HG03558 (cell line): ENCODE measurements around the gene HYOU1.
"Not testable (repeated sequence)": the region's sequence is repeated elsewhere in the genome, so short reads cannot be mapped to it uniquely, and the experiment has no call there.

Experiments
- ATAC-seq: cut with Tn5 transposase; IDR thresholded peaks from one replicate; pipeline ENCODE4 v1.9.1; 2021; ENCODE audit warnings: moderate number of reproducible peaks; ENCODE audit not compliant: unreplicated experiment; ENCODE audit errors: extremely low read depth

The HYOU1 gene

GRCh38 chr11:119087123-119087522 is 30.1 kb upstream of the HYOU1 start:
- ATAC-seq: no peak

DNA sequence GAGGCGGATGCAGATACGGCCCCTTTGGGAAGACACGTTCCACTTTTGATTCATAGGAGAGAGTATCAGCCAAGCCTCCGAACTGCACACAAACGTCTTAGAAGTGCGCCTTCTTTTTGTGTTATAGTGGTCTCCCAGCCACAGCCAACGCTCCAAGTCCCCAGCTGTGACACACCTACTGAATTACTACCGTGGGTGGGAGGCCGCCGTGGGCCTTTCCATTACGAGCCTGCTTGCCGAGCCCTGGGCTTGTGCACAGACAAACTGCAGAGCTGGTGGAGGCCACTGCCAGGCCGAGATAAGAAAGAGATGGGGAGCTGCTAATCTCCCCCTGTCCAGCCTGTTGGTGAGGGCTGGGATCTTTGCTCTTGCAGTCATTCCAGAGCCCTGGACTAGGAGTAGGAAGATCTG is 28.4 kb upstream of the HYOU1 start:
- ATAC-seq: no peak

DNA sequence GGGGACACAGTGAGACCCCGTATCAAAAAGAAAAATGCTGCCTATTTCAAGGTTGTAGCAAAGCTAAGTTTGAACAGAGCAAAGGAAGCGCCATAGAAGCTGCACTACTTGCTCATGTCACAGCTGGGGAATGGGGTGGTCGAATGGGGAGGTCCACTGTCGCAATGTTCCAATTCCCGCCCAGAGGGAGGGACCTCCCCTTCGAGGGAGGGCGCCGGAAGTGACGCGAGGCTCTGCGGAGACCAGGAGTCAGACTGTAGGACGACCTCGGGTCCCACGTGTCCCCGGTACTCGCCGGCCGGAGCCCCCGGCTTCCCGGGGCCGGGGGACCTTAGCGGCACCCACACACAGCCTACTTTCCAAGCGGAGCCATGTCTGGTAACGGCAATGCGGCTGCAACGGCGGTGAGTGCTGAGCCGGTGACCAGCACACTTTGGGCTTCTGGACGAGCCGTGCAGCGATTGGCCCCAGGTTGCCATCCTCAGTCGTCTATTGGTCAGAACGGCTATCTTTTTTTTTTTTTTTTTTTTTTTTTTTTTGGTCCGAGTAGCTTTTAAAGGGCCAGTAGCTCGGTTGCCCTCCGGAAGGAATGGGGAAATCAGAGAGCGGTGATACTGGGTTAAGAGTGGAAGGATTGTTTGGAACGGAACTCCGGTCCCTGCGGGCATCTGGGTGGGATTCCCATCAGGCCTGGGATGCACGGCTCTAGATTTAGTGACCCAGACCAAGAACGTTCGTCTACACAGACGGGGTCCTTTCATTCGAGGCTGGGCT is 27.8 kb upstream of the HYOU1 start, which contains the start of gene HMBS:
HMBS (plus strand) TSS at position 219 of the 774 bp plus-strand sequence; CDS start at position 372, 153 bp downstream.
- ATAC-seq: peak; percentile 58

DNA sequence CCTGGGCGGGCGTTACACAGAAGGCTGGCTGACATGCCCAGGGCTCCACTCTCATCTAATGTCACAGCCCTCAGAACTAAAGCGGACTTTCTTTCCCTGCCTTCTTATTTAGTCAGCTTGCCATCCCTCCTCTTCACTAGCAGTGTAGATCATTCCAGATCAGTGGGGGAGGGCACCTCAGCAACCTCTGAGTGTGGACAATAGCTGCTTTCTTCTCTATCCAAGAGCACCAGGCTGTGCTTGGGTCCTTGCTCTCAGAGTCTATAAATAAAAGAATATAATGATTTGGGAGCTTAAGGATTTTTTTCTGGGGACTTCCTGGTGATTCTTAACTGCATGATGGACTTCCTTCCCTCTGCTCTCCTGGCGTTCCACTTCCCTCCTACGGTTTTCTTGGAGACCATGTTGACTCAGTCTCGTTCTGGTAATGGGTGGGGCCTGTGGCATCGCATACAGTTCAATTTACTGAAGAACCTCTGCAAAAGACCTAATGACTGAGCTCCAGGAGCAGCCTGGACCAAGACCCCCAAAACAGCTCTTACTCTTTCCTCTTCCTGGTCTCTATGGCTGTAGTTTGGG is 24.8 kb upstream of the HYOU1 start:
- ATAC-seq: no peak

DNA sequence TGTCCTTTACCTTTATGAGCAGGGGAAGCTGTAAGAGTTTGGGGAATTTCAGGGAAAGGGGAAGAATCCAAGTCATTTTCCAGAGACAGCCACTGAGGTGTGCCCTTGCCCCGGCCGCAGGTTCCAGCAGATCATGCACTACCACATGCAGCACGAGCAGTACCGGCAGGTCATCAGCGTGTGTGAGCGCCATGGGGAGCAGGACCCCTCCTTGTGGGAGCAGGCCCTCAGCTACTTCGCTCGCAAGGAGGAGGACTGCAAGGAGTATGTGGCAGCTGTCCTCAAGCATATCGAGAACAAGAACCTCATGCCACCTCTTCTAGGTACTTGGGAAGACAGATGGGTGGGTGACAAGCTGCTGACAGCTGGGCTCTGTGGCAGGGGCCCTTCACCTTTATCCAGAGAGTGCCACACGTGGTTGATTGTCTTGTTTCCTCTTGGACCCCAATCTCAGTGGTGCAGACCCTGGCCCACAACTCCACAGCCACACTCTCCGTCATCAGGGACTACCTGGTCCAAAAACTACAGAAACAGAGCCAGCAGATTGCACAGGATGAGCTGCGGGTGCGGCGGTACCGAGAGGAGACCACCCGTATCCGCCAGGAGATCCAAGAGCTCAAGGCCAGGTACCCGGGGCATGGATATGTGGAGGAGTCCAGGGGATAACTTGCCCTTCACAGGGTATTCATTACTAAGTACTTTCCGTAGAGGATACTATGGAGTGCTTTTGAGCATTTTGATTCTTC is 21.8 kb upstream of the HYOU1 start:
- ATAC-seq: no peak

DNA sequence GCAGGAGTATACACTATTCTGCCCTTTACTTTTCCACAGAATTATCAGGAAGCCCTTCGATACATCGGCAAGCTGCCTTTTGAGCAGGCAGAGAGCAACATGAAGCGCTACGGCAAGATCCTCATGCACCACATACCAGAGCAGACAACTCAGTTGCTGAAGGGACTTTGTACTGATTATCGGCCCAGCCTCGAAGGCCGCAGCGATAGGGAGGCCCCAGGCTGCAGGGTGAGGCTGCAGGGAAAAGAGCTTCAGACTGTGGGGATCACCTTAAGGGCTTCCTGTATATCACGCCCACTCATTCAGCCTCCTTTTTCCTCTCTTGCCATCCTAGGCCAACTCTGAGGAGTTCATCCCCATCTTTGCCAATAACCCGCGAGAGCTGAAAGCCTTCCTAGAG is 20.8 kb upstream of the HYOU1 start:
- ATAC-seq: no peak

DNA sequence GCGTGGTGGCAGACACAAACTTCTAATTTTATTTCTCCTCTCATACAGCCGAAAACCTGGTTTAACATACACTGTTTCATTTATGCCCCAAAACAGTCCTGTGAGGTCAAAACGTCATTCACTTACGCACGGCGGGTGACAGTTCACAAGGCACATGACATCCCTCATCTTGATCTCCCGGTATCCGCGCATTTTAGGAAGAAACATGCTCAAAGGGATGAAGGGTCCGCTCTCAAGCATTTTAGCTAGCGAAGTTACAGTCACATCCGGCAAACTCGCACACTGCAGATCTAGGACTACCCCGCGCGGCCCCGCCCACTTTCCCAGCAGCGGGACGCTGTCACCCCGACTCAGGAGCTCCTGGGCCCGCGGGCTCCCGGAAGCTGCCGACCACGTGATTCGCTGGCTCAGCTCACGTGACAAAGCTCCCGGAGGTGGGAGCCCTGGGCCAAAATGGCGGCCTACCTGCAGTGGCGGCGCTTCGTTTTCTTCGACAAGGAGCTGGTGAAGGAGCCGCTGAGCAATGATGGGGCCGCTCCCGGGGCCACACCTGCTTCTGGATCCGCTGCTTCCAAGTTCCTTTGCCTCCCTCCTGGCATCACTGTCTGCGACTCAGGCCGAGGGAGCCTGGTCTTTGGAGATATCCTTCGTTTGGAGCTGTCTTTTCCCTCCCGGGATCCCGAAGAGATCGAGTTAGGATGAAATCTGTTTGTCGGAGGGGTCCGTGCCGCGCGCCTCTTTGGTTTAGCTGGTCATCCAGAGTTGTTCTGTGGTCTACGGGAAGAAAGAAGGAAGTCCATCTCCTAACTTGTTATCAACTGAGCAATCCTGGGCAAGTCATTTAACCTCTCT is 10.6 kb upstream of the HYOU1 start, which contains the start of gene VPS11:
VPS11 (plus strand) TSS at position 448 of the 852 bp plus-strand sequence; CDS start at position 454, 6 bp downstream.
- peak; percentile 68 for ATAC-seq

GRCh38 chr11:119065369-119065768 is 8.4 kb upstream of the HYOU1 start:
- no peak for ATAC-seq

- ATAC-seq: no peak
Measured at GRCh38 chr11:119062779-119063178, 5.8 kb upstream of the HYOU1 start.

GRCh38 chr11:119061256-119061655 is 4.3 kb upstream of the HYOU1 start:
- ATAC-seq: no peak

DNA sequence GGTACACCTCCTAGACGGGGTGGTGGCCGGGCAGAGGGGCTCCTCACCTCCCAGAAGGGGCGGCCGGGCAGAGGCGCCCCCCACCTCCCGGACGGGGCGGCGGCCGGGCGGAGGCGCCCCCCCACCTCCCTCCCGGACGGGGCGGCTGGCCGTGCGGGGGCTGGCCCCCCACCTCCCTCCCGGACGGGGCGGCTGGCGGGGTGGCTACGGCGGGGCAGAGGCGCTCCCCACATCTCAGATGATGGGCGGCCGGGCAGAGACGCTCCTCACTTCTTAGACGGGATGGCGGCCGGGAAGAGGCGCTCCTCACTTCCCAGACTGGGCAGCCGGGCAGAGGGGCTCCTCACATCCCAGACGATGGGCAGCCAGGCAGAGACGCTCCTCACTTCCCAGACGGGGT is 2.1 kb upstream of the HYOU1 start:
- ATAC-seq: not testable (repeated sequence)

GRCh38 chr11:119056421-119056999 is 495 bp downstream of the HYOU1 start:
- ATAC-seq: no peak

DNA sequence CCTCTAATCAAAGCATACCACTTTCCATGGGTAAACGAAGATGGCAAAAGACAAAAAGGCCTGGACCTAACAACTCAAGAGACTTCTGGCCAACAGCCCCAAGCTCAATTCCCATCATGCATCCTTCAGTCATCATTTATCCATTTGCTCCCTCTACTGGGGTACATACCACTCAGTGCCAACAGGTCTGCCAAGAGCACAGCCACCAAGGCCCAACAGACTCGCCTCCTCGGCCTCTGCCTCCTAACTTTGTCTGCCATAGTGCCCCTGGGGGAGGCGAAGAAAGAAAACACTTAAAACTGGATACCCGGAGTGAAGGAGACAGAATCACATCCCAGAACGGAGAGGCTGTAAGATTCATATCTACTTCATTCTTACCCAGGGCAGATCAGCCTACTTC is 1.1 kb downstream of the HYOU1 start:
- no peak for ATAC-seq

- no peak for ATAC-seq
Measured at GRCh38 chr11:119054418-119054817, 2.6 kb downstream of the HYOU1 start.

GRCh38 chr11:119052163-119052814 is 4.7 kb downstream of the HYOU1 start:
- ATAC-seq: no peak

DNA sequence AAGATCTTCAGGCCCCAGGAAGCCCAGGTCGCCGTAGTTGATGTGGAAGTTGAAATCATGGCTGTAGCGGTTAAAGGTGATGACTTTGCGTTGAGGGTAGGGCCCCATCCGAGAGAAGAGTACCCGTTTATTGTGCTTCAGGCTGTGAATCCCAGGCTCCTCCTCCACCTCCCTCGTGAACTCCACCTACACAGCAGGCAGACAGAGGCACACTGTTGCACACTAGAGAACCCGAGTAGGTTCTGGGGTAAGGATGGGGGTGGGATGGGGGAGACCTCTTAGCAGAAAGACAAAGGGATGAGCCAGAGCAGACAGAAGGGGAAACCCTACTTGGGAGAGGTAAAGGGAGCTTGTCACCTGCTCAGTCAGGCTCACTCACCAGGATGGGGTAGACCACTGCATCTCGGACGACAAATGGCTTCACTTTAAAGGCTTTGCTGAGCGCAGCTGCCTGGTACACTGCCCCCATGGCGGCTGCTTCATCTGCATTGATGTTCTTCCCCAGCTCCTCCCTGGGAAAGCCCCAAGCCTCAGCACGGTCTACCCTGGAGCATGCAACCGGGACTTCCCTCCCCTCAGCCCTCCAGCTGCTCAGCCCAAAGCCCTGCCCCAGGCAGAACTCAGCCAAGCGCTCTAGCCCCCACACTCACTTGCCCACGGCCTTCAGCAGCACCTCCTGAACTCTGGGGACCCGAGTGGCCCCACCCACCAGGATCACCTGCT is 5.4 kb downstream of the HYOU1 start:
- no peak for ATAC-seq

DNA sequence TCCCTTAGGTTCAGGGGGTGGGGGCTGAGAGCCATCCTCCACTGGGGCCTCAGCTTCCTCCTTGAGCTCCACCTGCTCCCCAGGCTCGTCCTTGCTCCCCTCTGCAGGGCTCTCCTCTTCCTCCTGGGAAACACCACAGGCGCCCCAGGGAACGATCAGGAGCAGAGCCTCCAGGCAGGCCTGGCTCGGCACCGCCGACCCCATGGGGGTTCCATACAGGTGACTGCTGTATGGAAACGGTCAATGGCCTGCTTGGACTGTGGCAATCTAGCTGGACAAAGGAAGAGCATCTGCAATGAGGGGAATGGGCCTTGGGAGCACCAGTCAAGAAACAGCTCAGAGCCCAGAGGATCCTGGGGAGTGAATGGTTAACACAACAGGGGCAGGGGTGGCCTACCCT is 7.9 kb downstream of the HYOU1 start:
- no peak for ATAC-seq

DNA sequence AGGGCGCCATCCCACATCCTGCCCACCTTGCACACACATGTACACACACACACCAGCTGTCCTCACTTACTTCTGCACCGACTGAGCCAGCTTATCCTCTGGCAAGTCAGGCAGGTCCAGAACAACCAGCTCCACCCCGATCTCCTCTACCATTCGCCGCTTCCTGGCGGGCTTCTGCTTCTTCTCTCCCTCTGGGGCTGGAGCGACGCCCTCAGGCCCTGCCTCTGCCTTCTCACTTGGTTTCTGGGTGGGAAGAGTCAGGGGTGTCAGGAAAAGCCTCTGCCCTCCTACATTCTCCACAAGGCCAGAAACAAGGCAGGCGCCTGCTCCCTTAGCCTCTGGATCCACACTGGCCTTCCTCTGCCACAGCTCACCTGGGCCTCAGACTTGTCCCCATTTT is 8.4 kb downstream of the HYOU1 start:
- ATAC-seq: no peak

DNA sequence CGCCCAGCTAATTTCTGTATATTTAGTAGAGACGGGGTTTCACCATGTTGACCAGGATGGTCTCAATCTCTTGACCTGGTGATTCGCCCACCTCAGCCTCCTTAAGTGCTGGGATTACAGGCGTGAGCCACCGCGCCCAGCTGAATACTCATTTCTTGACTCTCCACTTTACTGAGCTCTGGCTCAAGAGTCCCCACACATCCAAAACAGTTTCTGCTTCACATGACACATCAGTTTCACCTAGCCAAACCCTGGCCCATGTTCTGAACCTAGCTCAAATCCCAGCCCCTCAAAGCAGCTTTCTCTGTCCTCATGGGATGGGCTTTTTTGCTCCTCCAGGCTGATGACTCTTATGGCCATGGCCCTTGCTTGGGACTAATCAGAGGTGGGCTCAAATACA is 9.8 kb downstream of the HYOU1 start:
- no peak for ATAC-seq
